ENCODE data around the gene CEL. TPM values are rescaled to one million over a fixed set of nuclear protein-coding genes. Genes with fewer than 3 reads are reported as not detected.

Gene CEL
- total RNA-seq, 1 experiment from 2014 or later, result 6.6 TPM

GRCh38 chr9:133109931-133110650, 48.3 kb downstream of the CEL start:
- H3K36me3 Mint-ChIP-seq, result peaks cover 21% of the 10 kb centered on the region
- H3K27me3 Mint-ChIP-seq (ENCODE audit: low read depth), result no peaks in the 10 kb centered on the region
- no peak for TF ChIP-seq ZNF423 (CRISPR knock-in tag; IDR thresholded peaks at IDR 0.05)
- no peak for TF ChIP-seq ERG (CRISPR knock-in tag; IDR thresholded peaks at IDR 0.05)
- TF ChIP-seq MXD4 (CRISPR knock-in tag; IDR thresholded peaks at IDR 0.05; ENCODE audit: borderline replicate concordance), result no peak
- TF ChIP-seq NR3C1 (CRISPR knock-in tag; conservative IDR thresholded peaks at IDR 0.05; ENCODE audit: low read depth), result no peak
- no peak for TF ChIP-seq TEAD4 (CRISPR knock-in tag; IDR thresholded peaks at IDR 0.05)
- no peak for TF ChIP-seq SOX15 (CRISPR knock-in tag; IDR thresholded peaks at IDR 0.05)
- TF ChIP-seq ZNF425 (CRISPR knock-in tag; conservative IDR thresholded peaks at IDR 0.05), result no peak
- no peak for TF ChIP-seq ETV6 (CRISPR knock-in tag; IDR thresholded peaks at IDR 0.05)
- no peak for TF ChIP-seq ZNF232 (CRISPR knock-in tag; IDR thresholded peaks at IDR 0.05)
- no peak for TF ChIP-seq STAT6 (CRISPR knock-in tag; conservative IDR thresholded peaks at IDR 0.05; ENCODE audit: low read depth)
- TF ChIP-seq ZMAT4 (CRISPR knock-in tag; IDR thresholded peaks at IDR 0.05), result no peak
- TF ChIP-seq RELA (CRISPR knock-in tag; IDR thresholded peaks at IDR 0.05; ENCODE audit: borderline replicate concordance), result no peak
- TF ChIP-seq SP1 (CRISPR knock-in tag; conservative IDR thresholded peaks at IDR 0.05), result no peak
- TF ChIP-seq ATF3 (CRISPR knock-in tag; conservative IDR thresholded peaks at IDR 0.05), result no peak
- no peak for TF ChIP-seq ZNF532 (CRISPR knock-in tag; IDR thresholded peaks at IDR 0.05; ENCODE audit: borderline replicate concordance)
- no peak for TF ChIP-seq TCF7 (CRISPR knock-in tag; IDR thresholded peaks at IDR 0.05; ENCODE audit: low read depth)
- H3K4me3 Mint-ChIP-seq, result no peak overlapping the region
- H3K4me1 Mint-ChIP-seq, result peaks cover 3% of the 10 kb centered on the region
- no peak overlapping the region for H3K27ac Mint-ChIP-seq
- POLR2A ChIA-PET, result no interaction called here
- CTCF ChIA-PET, result interaction anchor here (0.8 to 7.8 kb wide), 4 partner anchors 9 to 76 kb away, joined by 3 to 93 read pairs (median 6); no protein-coding TSS in a partner anchor
- no peak for DNase-seq (ENCODE audit: low spot score)
- H3K9me3 Mint-ChIP-seq, result no peaks in the 10 kb centered on the region
- no peak for ATAC-seq
